ENCODE data around the gene ACYP2. TPM values are rescaled to one million over a fixed set of nuclear protein-coding genes. Genes with fewer than 3 reads are reported as not detected.

The ACYP2 gene
- total RNA-seq, 4 donors from 2014 or later, result 3.7 to 15.1 (median 5.7) TPM

GRCh38 chr2:54133056-54133455, 17.6 kb downstream of the ACYP2 start:
- TF ChIP-seq POLR2A (IDR thresholded peaks at IDR 0.05), result no peak
- TF ChIP-seq, protein P1, sequence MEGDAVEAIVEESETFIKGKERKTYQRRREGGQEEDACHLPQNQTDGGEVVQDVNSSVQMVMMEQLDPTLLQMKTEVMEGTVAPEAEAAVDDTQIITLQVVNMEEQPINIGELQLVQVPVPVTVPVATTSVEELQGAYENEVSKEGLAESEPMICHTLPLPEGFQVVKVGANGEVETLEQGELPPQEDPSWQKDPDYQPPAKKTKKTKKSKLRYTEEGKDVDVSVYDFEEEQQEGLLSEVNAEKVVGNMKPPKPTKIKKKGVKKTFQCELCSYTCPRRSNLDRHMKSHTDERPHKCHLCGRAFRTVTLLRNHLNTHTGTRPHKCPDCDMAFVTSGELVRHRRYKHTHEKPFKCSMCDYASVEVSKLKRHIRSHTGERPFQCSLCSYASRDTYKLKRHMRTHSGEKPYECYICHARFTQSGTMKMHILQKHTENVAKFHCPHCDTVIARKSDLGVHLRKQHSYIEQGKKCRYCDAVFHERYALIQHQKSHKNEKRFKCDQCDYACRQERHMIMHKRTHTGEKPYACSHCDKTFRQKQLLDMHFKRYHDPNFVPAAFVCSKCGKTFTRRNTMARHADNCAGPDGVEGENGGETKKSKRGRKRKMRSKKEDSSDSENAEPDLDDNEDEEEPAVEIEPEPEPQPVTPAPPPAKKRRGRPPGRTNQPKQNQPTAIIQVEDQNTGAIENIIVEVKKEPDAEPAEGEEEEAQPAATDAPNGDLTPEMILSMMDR (IDR thresholded peaks at IDR 0.05), result no peak
- no peaks in the 10 kb centered on the region for H3K36me3 ChIP-seq
- H3K9me3 ChIP-seq, result no peaks in the 10 kb centered on the region
- DNase-seq, result no peak
- H3K4me1 ChIP-seq, result no peaks in the 10 kb centered on the region
- no peak overlapping the region for H3K4me3 ChIP-seq
- H3K27ac ChIP-seq, result no peak overlapping the region
- 87 to 89% methylated on average over 4 of the region's 4 CpGs for WGBS, 2 donors
- H3K27me3 ChIP-seq, result no peaks in the 10 kb centered on the region
- intact Hi-C loops (cut with DNase I), result no loop called here

GRCh38 chr2:54139210-54139609, 23.8 kb downstream of the ACYP2 start:
- Histone ChIP-seq H3K27me3 (no peaks in the 10 kb centered on the region), H3K4me3 (no peak overlapping the region), H3K4me1 (no peaks in the 10 kb centered on the region), H3K36me3 (peaks cover 0 to 8% (median 0%) of the 10 kb centered on the region in 3 donors), H3K9me3 (no peaks in the 10 kb centered on the region), H3K27ac (no peak overlapping the region)
- TF ChIP-seq POLR2A (IDR thresholded peaks at IDR 0.05), result no peak
- DNase-seq, result no peak
- intact Hi-C loops (cut with DNase I), result no loop called here
- WGBS, 2 donors, result 77 to 78% methylated on average over 4 of the region's 4 CpGs

- H3K9me3 ChIP-seq, result no peaks in the 10 kb centered on the region
- no peak overlapping the region for H3K4me3 ChIP-seq
- H3K4me1 ChIP-seq, result no peaks in the 10 kb centered on the region
- 80 to 83% methylated on average over 2 of the region's 2 CpGs for WGBS, 2 donors
- DNase-seq, result no peak
- intact Hi-C loops (cut with DNase I), result no loop called here
- H3K27me3 ChIP-seq, result no peaks in the 10 kb centered on the region
- H3K27ac ChIP-seq, result no peak overlapping the region
- TF ChIP-seq, protein P1 (IDR thresholded peaks at IDR 0.05), result no peak
- no peak for TF ChIP-seq POLR2A (IDR thresholded peaks at IDR 0.05)
- H3K36me3 ChIP-seq, result peaks cover 0 to 5% (median 0%) of the 10 kb centered on the region in 3 donors
Measured at GRCh38 chr2:54143780-54144179, 28.4 kb downstream of the ACYP2 start.

GRCh38 chr2:54148391-54148790, 33.0 kb downstream of the ACYP2 start:
- 91 to 96% methylated on average over 2 of the region's 2 CpGs for WGBS, 2 donors
- Histone ChIP-seq H3K9me3 (no peaks in the 10 kb centered on the region), H3K27me3 (no peaks in the 10 kb centered on the region), H3K36me3 (no peaks in the 10 kb centered on the region), H3K4me1 (no peaks in the 10 kb centered on the region), H3K27ac (no peak overlapping the region), H3K4me3 (no peak overlapping the region)
- intact Hi-C loops (cut with DNase I), result no loop called here
- DNase-seq, result no peak
- TF ChIP-seq POLR2A (IDR thresholded peaks at IDR 0.05), result no peak
- TF ChIP-seq, protein P1 (IDR thresholded peaks at IDR 0.05), result no peak

DNA sequence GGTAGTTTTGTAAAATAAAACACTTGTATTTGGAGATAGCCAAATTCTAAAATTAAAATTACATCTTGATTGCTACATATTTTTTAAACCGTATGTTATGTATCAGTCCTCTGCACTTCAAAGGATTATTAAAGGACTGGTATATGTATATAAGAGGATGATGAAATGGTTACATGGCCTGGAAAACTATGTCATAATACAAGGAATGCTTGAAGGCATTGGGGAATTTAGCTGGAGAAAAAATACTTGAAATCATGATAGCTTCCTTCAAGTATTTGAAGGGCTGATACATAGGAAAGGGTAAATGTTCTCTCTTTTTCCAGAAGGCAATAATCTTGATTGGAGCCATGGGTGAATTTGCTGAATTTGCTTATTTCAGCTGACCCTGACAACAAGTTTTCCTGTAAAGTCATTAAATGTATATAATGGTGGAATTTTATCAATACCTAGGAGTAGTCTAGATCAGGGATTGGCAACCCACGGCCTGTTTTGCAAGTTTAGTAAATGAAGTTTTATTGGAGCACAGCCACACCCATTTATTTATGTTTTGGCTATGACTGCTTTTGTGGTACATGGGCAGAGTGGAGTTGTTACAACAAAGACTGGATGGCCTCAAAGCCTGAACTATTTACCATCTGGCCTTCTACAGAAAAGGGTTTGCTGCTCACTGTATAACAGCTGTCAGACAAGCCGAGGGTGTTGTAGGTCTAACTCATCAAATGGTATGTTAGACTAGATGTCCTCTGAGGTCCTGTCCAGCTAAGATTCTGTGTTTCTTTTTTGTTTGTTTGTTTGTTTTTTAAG, 34.4 kb downstream of the ACYP2 start:
- no peaks in the 10 kb centered on the region for H3K9me3 ChIP-seq
- intact Hi-C loops (cut with DNase I), result no loop called here
- DNase-seq, result no peak
- no peaks in the 10 kb centered on the region for H3K4me1 ChIP-seq
- H3K4me3 ChIP-seq, result no peak overlapping the region
- no peak for TF ChIP-seq POLR2A (IDR thresholded peaks at IDR 0.05)
- H3K36me3 ChIP-seq, result no peaks in the 10 kb centered on the region
- H3K27me3 ChIP-seq, result no peaks in the 10 kb centered on the region
- WGBS, 2 donors, result 71 to 72% methylated on average over 3 of the region's 3 CpGs
- H3K27ac ChIP-seq, result no peak overlapping the region

DNA sequence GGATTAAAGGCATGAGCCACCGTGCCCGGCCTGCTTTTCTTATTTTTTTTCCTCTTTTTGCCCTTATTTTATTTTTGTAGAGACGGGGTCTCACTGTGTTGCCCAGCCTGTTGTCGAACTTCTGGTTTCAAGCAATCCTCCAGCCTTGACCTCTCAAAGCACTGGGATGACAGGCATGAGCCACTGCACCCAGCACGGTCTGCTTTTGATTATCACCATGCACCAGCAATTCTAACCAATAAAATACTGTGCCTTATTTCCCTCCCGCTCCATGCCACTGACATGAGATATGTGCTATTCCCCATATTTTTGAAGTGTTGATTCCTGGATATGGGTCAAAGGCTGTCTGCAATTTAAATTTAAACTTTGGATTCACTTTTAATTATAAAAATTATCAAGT, 42.9 kb downstream of the ACYP2 start:
- Histone ChIP-seq H3K27me3 (no peaks in the 10 kb centered on the region), H3K4me1 (no peaks in the 10 kb centered on the region), H3K4me3 (no peak overlapping the region), H3K36me3 (peaks cover 0 to 6% (median 0%) of the 10 kb centered on the region in 3 donors), H3K27ac (no peak overlapping the region), H3K9me3 (no peaks in the 10 kb centered on the region)
- whole genome bisulfite sequencing, 2 donors, result 93 to 97% methylated on average over 6 of the region's 6 CpGs
- no peak for DNase-seq
- intact Hi-C loops (cut with DNase I), result no loop called here
- no peak for TF ChIP-seq POLR2A (IDR thresholded peaks at IDR 0.05)
- TF ChIP-seq, protein P1 (IDR thresholded peaks at IDR 0.05), result no peak

All from esophagus squamous epithelium (tissue), 5 donors.